HL-60 (cell line): ENCODE data around the gene AGRN.

Source experiments
- CTCF ChIP-seq: IDR thresholded peaks from one replicate; pipeline ENCODE4 v1.5.1; 2011; ENCODE audit warnings: low read length, control low read depth, inconsistent platforms; ENCODE audit not compliant: insufficient read depth
- POLR2AphosphoS5 ChIP-seq: IDR thresholded peaks from 2 replicates; pipeline ENCODE4 v1.6.1; 2012; ENCODE audit warnings: low read depth
- REST ChIP-seq: IDR thresholded peaks from 2 replicates; pipeline ENCODE4 v1.6.1; 2012; ENCODE audit warnings: low read depth; ENCODE audit not compliant: insufficient replicate concordance

- TF ChIP-seq CTCF (no peak), REST (no peak), POLR2AphosphoS5 (no peak)
These were observed 31.3 kb downstream of the AGRN start for GRCh38 chr1:1051127-1051810.
